ENCODE data around the gene PRPS1L1.

PRPS1L1 gene

DNA sequence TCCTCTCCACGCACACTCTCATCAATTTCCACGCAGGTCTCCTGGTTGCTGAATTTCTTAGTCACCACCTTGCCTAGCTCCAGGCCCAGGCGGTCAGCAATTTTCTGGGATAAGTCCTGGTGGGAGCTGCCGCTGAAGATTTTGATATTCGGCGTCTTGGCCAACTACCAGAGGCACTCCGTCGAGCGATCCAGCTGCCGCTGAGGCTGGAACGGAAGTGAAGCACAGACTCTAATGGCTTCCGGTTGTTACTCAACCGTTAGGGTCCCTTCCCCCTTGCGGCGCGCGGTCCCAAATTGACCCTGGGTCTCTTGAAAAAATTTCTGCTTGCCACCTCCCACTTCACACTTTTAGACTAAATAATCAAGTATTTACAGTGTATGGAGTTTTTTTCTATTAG, at the start of gene PRPS1L1:
PRPS1L1 (minus strand) TSS at position 219 of the 400 bp plus-strand sequence.
- intact Hi-C loops (cut with DNase I) = no loop called here
- DNase-seq = peak in 2 of 10 donors; percentile 38 to 68

DNA sequence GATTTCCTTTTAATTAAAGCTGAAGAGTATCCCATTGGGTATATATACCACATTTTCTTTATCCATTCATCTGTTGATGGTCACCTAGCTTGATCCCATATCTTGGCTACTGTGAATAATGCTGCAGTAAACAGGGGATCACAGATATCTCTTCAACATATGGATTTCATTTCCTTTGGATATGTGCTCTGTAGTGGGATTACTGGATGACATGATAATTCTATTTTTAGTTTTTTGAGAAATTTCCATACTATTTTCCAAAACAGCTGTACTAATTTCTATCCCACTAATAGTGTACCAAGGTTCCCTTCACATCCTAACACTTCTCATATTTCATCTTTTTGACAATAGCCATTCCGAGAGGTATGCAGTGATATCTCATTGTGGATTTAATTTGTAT, 48.8 kb upstream of the PRPS1L1 start:
- no peak for DNase-seq

DNA sequence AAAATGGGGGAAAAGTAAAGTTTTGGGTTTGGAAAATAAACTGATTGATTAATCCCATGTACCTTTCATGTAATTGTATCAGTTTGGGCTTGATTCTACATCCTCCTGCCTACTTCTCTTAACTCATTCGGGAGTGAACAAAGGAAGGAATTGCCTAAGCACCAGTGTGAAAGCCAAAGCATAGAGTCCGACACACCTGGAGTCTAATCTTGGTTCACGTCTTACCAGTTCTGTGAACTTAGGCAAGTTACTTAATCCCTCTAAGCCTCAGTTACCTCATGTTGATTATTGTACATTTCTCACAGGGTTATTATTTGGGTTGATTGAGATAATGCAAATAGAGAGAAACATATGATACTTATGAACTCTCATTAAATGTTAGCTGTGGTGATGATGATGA, 41.1 kb upstream of the PRPS1L1 start:
- intact Hi-C loops (cut with DNase I) = no loop called here
- DNase-seq = no peak

More for the DNA sequence above, 48.8 kb upstream of the PRPS1L1 start:
- intact Hi-C loops (cut with DNase I) = no loop called here

DNA sequence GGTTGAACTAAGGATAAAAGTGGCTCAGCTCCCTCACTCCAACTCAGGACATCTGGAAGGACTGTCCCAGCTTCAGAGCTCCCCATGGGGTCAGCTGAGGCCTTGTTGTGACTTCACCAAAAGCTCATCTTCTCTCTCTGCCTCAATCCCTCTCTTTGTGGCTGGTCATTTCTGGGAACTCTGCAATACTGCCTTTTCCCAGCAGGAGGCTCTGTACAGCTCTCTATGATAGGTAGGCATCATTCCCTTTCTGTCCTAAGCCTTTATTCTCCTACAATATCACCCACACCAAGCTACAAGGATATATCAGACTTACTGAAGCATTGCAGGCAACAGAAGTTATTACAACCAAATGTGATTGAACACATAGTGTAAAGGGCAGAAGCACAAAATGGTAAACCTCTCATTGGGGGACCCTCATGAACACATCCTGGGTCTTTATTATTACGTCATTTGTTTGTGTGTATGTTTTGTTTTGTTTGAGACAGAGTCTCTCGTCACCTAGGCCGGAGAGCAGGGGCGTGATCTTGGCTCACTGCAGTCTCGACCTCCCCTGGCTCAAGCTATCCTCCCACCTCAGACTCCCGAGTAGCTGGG, 36.7 kb upstream of the PRPS1L1 start:
- intact Hi-C loops (cut with DNase I) = no loop called here
- no peak for DNase-seq

DNA sequence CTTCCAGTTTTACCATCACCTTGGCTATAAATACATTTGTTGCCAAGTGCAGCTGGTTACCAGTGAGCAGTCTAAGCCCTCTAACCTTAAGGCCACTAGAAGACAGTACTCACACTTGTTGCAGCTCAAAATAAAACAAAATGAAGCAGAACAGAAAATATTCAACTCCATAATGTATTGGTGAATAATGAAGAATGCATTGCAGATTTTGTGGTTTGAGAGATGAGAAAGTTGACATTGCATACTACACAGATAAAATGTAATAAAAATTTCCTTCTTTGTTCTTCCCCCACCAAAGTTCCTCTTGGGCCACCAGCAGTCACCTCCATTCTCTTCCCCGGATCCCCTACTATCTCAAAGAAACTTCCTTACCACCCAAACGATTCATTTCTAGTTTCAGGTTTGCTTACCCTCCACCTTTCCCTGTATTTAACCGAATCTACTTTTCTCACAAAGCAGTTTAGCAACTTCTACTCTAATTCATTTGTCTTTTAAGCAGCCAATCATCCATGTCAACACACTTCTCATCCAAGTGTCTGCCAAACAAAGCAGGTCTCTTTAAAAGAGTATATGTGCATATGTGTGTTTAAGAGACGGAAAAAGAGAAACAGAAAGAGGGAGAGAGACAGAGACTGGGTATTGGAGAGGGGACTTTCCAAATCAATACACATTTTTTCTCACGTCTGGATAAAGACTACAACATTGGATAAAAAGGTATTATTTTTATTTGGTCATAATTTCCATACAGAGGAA, 35.7 kb upstream of the PRPS1L1 start:
- DNase-seq = no peak
- intact Hi-C loops (cut with DNase I) = no loop called here

DNA sequence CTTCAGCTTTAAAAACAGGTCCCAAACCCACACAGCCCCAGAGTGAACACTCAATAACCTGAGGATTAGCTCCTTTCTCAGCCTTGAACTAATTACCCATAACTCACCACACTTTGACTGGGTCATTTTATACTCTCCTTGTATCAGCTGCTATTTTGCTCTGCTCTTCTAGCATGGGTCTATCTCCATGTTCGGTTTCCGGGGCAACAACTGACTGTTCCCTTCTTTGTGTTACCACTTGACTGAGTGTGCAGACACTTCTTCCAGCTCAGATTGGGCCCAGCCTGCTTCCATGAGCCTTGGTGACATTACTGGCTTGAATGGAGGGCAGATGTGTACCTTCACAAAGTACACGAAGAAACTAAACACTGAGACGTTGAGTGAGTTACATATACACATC, 31.5 kb upstream of the PRPS1L1 start:
- no peak for DNase-seq
- intact Hi-C loops (cut with DNase I) = no loop called here

DNA sequence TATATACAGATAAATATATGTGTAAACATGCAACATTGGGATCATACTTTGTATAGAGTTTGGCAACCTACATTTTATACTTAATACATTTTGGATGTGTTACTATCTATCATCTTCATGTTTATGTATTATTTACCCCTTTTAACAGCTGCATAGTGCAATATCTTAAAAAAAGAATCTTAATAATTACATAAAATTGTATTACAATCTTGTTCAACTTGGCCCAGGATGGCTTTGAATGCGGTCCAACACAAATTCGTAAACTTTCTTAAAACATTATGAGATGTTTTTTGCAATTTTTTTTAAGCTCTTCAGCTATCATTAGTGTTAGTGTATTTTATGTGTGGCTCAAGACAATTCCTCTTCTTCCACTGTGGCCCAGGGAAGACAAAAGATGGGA, 26.3 kb upstream of the PRPS1L1 start:
- intact Hi-C loops (cut with DNase I) = no loop called here
- DNase-seq = no peak

DNA sequence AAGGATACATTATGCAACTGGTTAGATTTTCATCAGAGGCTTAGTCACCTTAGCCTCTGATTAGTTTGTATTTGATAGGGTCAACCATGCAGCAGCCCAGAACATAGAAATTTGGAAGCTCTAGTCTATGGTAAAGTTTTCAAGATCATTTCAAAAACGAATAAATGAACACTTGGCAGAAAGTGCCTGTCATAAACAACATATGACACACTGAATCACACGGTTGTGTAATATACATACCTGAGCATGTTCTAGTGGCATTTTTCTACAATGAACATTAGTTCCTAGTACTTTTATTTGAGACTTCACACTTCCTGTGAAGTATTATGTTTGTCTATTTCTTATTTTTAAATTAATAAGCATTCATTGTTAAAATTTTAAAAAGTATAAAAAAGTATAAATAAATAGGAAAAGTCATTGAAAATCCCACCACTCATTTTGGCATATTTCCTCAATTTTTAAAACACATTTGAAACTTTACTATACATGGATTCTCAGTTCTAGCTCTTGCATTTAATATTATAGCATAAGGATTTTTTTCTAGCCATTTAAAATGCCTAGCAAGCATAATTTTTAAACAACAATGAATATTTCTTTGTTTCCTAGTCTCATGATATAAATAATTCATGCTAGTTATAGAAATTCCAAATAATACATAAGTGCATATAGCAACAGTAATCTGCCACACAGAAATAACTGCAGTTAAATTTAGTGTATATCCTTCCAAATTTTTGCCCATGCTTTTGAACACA, 25.7 kb upstream of the PRPS1L1 start:
- no peak for DNase-seq
- intact Hi-C loops (cut with DNase I) = no loop called here

DNA sequence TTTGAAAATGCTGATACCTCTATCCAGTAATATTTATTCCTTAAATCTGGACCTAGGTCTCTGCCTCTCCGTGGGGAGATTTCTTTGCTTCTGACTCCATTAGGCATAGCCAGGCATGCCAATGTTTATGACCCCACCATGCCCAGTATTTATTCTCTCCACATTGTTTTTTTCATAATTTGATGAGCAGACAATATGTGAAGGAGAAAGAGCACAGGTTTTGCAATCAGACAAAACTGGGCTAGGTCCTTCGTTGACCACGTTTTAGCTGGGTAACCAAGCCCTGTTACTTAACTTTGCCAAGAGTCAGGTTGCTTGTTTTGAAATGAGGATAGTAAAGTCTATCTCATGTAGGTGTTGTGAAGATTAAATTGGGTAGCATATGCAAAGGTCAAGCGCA, 21.6 kb upstream of the PRPS1L1 start:
- intact Hi-C loops (cut with DNase I) = no loop called here
- no peak for DNase-seq

DNA sequence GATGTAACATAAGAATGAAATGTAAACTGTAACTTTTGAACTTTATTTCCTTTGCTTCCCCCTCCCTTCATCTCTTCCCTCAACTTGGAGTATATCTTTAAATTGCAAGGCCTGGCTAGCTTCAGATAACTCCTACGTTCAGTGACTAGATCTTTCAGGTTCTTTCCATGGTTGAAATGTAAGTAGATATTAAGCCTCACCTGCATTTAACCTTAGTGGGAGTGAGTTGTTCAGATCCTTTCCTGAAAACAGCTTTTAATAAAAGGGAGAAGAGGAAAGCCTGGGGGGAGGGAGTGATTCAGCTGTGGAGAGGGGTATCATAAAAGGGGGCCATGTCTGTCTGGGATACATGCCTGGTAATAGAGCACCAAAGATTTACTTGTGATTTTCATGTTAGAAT, 19.0 kb upstream of the PRPS1L1 start:
- intact Hi-C loops (cut with DNase I) = no loop called here
- no peak for DNase-seq

DNA sequence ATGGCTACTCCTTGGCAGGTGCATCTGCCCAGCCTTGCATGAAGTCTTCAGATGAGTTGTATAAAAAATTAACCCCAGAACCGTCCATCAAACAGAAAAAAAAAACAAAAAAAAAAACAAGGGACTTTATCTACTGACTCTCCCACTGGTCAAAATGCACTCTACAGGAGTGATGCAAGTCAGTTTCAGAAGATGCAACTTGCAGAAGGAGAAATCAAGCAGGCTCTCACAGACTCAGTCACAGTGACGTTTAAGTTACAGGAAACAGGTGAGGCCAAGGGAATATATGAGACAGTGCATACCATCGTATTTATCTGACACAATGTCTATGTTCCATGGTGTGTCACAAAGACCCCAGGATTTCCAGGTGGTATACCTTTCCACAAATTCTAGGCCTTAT, 17.5 kb upstream of the PRPS1L1 start:
- intact Hi-C loops (cut with DNase I) = no loop called here
- DNase-seq = no peak

DNA sequence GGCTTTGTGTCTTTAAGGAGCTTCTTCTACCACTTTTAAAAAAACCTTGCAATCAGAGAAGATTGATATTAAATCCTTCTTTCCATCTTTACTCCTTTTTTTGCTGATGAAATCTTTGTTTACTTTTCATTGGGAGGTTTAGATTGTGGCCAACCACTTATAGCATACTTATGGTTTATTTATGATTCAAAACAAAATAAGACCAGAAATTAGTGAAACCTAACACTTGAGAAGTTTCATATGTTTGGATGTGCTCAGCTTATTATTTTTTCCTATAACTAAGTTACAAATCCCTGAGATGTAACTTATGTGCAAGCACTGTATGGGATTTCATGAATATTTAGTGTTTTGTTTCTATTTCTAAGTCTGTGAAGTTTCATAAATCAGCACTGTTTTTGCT, 13.5 kb upstream of the PRPS1L1 start:
- no peak for DNase-seq
- intact Hi-C loops (cut with DNase I) = no loop called here

DNA sequence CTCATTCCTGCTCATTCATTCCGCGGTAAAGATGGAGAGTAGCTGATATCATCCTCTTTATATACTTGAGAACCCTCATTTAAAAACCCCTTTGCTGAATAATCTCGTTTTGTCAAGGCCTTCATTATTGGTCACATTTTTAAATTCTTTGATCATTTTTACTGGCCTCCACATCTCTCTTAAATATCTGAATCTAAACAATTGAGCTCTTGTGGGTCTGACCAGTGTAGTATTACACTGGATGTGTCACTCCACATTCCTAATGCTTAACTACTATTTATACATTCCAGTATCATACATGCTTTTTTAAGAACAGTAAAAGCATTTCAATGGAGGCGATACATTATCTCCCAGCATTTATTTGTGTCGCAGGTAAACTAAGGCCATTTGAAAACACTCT, 12.6 kb upstream of the PRPS1L1 start:
- intact Hi-C loops (cut with DNase I) = no loop called here
- no peak for DNase-seq

DNA sequence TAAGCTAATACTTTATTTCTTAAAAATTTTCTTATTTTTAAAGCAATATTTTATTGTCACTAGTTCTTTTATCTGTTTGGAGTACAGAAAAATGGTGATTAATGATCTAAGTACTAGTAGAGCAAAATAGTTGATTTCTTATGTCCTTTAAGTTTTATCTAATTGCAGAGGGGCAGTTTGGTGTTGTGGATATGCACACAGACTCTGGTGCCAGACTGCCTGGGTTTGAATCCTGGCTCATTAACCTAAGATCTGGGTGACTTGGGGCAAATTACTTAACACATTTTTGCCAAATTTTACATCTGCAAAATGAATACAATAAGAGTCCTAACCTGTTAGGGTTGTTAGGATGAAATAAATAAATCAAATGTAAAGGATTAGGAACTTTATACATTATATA, 10.7 kb upstream of the PRPS1L1 start:
- DNase-seq = no peak
- intact Hi-C loops (cut with DNase I) = no loop called here

DNA sequence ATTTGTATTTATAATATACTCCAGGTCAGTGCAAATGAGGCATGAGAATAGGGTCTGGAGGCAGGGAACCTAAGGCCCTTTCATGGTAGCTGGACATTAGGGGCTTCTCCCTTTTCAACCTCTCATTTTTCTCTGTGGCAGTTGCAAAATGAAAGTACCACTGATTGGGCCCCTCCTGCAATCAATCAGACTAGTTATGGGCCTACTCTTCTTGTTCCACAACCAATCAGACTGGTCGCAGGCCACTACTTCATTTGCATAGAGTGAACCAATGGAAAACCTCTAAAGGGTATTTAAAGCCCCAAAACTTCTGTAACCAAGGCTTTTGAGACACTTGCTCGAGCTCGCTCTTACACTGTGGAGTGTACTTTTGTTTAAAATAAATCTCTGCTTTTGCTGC, 10.0 kb upstream of the PRPS1L1 start:
- DNase-seq = no peak
- intact Hi-C loops (cut with DNase I) = no loop called here

DNA sequence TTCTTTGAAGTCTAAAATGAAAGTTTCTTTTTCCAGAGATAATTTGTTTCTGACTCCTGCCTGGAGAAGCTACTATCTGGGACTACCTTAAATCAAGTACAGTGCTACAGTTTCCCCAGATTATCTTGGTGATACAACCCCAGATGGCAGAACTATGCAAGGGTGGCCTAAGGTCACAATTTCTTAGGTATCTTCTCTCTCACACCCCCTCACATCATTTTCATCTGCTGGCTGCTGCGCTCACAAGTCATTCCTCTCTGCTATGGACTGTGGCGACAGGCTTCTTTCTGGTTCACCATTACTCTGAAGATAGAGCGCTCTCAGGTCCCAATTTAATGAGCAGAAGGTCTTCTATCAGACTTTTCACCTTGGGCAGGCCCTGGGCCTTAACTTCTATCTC, 9.1 kb upstream of the PRPS1L1 start:
- DNase-seq = no peak
- intact Hi-C loops (cut with DNase I) = no loop called here

DNA sequence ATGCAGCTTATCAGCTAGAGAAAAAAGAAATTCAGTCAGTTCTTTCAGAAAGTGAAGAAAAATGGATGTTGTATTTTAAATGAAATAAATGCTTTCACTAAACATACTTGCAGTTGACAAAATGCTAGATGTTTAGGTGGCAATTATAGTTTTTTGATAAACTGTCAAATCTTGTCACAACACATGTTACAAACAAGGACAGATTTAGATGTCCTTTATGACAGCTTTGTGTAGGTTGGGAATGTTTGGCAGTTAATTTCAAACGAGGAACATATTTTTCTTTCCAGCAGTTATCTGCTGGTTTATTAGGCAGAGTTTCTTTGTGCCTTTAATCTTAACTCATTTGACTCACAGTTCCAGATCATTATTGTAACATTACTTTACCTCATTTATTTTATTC, 3.1 kb upstream of the PRPS1L1 start:
- intact Hi-C loops (cut with DNase I) = no loop called here
- no peak for DNase-seq

DNA sequence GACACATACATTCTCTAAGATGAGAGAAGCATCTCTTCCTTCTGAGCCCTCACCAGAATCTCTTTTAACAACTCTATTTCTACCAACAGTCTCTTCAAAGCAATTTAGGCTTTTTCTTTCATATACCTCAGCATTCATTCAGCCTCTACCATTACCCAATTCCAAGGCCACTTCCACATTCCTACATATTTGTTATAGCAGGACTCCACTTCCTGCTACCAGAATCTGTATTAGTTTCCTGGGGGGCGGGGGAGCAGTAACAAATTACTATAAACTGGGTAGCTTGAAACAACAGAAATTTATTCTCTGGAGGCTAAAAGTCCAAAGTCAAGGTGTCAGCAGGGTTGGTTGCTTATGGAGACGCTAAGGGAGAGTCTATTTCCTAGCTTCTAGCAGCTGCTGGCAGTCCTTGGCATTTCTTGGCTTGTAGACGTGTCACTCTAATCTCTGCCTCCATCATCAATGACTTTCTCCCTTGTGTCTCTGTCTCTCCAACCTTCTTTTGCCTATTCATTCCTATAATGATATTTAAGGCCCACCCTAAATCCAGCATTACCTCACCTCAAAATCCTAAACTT, 7.4 kb downstream of the PRPS1L1 start:
- DNase-seq = no peak
- intact Hi-C loops (cut with DNase I) = no loop called here

DNA sequence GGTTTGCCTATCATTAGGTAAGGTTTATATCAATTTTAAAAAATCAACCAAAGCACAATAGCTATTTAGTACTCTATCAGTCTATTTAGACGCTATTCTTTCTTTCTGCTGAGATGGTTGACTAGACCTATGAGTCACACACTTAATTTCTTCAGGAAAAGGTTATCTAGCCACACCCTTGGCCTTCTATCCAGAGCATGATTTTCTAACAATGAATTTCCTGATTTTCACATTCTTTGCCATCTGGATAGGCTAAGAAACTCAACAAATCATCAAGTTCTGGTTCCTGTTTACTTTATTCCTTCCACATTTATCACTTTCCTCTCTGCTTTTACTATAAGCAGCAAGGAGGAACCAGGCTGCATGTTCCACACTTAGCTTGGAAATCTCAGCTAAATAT, 8.1 kb downstream of the PRPS1L1 start:
- DNase-seq = no peak
- intact Hi-C loops (cut with DNase I) = no loop called here

DNA sequence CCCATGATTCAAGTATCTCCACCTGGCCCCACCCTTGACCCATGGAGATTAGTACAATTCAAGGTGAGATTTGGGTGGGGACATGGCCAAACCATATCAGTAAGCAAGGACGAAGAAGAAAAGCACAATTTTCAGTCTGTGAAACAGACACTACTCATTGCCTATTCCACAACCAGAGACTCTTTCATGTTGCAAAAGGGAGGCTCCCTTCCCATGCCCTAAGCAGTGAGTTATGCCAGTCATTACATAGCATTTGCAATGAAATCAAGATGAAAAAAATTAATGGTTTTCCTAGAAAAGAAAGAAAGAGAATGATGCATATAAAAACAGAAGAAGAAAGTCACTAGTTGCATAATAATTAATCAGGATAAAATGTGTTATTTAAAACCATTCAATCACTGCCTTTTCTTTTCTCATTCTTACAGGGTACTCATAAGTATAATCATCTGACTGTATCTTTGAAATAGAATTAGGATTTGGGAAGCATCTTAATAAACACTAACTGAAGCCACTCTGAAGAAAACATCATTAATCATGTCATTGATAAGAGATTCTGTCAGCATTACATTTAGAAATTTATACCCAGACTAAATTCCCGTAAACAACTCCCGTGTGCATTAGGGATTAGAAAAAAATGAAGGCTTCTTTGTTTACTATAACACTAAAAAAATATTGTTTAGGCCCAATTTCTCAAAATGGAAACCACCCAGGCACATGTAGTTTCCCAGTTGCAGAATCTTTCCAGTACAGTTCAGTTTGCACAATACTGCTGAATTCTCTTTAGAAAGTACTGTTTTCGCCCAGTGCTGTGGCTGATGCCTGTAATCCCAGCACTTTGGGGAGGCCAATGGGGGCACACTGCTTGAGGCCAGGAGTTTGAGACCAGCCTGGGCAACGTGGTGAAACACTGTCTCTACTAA, 9.1 kb downstream of the PRPS1L1 start:
- intact Hi-C loops (cut with DNase I) = no loop called here
- no peak for DNase-seq
